Measurements from ENCODE around the gene SCAPER.
"Not testable (repeated sequence)": the region's sequence is repeated elsewhere in the genome, so short reads cannot be mapped to it uniquely, and the experiment has no call there.

SCAPER gene

DNA sequence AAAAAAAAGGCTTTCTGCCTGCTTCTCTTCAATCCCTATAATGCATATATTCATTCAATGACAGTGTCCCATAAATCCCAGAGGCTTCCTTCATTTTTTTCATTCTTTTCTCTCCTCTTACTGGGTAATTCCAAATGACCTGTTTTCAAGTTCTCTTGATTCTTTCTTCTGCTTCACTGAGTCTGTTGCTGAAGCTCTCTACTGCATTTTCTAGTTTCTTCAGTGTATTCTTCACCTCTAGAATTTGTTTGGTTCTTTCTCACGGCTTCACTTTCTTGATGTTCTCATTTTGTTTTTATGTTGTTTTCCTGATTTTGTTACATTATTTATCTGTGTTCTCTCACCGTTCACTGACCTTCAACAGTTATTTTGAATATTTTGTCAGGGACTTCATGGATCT is 141.6 kb downstream of the SCAPER start:
- no peak for DNase-seq

GRCh38 chr15:76756381-76756780 is 148.8 kb downstream of the SCAPER start:
- no peak for DNase-seq

DNA sequence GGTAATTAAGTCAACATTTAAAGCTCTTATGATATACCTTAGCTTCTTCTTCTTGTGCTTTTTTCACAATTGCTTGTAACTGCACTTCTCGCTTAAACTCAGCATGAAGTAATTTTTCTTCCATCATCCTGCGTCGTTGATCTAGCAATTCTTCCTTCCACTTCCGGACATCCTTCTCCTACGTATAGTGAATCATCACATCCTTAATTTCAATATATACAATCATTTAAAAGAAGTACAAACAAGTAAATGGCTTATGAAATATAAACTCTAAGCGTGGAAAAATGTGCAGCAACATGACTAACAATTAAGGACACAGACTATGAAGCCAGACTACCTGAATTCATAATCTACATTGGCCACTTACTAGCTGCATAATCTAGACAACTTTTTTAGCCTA is 151.4 kb downstream of the SCAPER start:
- no peak for DNase-seq

DNA sequence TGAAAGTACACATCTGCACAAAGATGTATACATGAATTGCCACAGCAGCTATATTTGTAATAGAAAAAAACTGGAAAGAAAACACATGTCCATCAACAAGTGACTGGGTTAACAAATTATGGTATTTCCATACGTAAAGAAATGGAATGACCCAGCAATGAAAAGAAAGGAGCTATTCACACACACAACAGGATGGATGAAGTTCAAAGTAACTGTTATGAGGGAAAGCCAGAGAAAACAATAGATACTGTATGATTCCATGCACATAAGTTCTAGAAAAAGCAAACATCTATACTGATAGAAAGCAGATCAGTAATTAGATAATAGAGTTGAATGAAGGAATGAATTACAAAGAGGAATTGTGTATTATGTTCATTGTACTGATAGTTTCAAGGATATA is 152.0 kb downstream of the SCAPER start:
- no peak for DNase-seq

- DNase-seq = no peak
Observed at GRCh38 chr15:76752549-76752948, 152.6 kb downstream of the SCAPER start.

DNA sequence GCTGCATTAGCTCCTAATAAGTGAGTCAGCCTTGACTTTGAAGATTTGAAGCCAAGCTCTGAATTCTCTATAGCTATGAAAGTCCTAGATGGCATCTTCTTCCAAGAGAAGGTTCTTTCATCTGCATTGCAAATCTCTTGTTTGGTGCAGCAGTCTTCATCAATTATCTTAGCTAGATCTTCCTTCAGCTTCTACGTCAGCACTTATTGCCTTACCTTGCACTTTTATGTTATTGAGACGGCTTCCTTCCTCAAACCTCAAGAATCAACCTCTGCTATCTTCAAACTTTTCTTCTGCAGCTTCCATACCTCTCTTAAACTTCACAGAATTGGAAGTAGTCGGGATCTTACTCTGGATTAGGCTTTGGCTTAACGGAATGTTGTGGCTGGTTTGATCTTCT is 167.6 kb downstream of the SCAPER start:
- no peak for DNase-seq

- DNase-seq = not testable (repeated sequence)
Observed at GRCh38 chr15:76732321-76732720, 172.8 kb downstream of the SCAPER start.

GRCh38 chr15:76730262-76730661 is 174.9 kb downstream of the SCAPER start:
- DNase-seq = no peak

GRCh38 chr15:76718863-76719262 is 186.3 kb downstream of the SCAPER start:
- DNase-seq = no peak

DNA sequence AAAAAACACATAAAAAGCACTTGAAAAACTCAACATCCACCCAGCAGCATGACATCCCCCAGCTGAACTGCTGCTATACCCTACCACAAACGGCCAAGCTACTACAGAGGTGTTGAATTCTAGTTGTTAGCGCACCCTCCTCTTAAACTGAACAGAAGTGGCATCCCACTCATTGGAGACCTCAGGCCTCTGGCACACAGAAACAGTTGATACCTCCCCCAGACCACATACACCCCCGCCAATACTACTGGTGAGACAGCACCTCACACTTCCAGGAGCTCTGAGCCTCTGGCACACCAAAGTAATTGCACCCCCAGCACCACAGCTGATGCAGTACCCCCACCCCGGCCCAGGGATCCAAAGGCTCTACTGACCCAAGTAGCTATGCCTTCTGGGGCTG is 190.2 kb downstream of the SCAPER start:
- no peak for DNase-seq

GRCh38 chr15:76711351-76711827 is 193.8 kb downstream of the SCAPER start:
- no peak for DNase-seq

DNA sequence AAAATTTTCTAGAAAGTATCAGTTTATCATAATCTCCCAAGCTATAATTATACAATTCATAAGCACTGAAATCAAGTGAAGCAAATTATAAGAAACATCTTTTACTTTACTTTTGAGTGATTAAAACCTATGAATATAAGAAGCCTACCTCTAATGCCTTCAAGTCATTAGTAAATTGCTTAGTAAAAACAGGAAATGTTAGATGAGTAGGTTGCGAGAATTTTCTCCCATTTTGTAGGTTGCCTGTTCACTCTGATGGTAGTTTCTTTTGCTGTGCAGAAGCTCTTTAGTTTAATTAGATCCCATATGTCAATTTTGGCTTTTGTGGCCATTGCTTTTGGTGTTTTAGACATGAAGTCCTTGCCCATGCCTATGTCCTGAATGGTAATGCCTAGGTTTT is 201.1 kb downstream of the SCAPER start:
- DNase-seq = not testable (repeated sequence)

GRCh38 chr15:76696840-76697239 is 208.3 kb downstream of the SCAPER start:
- no peak for DNase-seq

DNA sequence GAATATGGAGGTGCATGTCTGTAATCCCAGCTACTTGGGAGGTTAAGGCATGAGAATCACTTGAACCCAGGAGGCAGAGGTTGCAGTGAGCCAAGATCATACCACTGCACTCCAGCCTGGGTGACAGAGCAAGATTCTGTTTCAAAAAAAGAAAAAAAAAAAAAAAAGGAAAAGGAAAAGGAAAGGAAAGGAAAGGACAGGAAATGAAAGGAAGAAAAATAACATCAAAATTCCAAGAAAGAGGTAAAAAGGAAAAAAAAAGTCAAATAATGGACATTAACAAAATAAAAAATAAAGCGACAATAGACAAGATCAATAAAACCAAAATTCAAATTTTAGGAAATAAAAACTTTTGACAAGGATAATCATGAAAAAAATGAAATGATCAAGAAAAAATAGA is 212.6 kb downstream of the SCAPER start:
- not testable (repeated sequence) for DNase-seq

DNA sequence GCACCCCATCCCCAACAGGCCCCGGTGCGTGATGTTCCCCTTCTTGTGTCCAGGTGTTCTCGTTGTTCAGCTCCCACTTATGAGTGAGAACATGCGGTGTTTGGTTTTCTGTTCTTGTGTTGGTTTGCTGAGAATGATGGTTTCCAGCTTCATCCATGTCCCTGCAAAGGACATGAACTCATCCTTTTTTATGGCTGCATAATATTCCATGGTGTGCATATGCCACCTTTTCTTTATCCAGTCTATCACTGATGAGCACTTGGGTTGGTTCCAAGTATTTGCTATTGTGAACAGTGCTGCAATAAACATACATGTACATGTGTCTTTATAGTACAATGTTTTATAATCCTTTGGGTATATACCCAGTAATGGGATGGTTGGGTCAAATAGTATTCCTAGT is 217.5 kb downstream of the SCAPER start:
- DNase-seq = not testable (repeated sequence)

DNA sequence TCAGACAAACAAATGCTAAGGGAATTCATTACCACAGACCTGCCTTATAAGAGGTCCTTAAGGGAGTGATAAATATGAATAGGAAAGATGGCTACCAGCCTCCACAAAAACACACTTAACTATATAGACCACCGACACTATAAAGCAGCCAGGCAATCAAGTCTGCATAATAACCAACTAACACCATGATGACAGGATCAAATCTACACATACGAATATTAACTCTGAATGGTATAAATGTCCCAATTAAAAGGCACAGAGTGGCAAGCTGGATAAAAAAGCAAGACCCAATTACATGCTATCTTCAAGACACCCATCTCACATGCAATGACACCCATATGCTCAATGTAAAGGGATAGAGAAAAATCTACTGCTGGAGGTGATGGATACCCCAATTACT is 221.1 kb downstream of the SCAPER start:
- no peak for DNase-seq

DNA sequence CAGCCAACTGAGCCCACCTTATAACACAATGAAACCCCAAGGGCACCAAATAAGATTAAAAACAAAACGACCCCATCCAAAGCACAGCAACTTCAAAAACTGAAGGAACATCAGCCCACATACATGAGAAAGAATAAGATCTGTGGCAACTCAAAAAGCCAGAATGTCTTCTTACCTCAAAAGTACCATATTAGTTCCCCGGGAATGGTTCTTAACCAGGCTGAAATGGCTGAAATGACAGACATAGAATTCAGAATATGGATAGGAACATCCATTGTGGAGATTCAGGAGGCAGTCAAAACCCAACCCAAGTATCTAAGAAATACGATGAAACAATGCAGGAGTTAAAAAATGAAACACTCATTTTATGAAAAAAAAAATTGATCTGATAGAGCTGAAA is 222.3 kb downstream of the SCAPER start:
- no peak for DNase-seq

- DNase-seq = no peak
Observed at GRCh38 chr15:76682259-76682658, 222.9 kb downstream of the SCAPER start.

DNA sequence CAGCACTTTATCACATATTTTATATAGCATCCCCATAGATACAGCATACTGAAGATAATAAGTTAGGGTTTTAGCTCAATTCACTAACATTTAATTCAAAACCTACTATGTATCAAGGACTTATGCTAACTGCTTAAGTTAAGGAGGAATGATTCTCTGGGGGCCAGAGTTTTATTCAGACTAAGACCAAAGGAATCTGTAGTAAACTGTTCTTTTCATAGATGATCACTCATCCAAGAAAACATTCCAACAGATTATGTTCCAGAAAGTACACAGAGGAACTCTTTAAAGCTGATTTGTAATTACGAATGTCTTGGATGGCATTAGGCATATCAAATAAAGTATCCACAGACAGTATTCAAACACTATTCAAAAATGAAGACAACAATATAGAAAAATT is 226.4 kb downstream of the SCAPER start:
- no peak for DNase-seq

- no peak for DNase-seq
Observed at GRCh38 chr15:76674883-76675282, 230.3 kb downstream of the SCAPER start.

DNA sequence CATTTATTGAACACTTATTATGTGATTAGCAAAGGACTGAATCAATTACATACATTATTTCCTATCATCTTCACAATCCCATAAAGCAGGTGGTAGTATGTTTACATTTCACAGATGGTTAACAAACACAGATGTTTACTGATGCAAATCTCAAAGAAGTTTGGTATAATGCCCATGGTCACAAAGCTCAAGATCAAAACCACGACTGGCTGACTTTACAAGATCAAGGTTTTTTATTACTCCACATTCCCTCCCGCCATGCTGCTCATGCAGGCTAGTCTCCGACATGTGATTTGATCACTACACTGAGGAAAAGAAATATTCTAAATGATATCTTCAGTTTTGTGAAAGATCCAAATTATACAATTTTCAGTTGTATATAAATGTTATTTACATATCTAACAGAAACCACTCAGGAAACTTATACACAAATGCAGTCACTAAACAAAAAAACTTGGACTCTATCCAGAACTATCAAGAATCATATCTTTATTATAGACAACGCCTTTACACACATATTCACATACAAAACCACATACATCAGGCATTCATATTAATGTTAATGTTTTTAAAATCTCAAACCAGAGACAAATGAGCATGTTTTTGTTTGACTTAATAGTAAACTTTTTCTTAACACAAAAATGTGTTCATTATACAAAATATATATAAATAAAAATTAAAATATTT is 235.5 kb downstream of the SCAPER start:
- no peak for DNase-seq

DNA sequence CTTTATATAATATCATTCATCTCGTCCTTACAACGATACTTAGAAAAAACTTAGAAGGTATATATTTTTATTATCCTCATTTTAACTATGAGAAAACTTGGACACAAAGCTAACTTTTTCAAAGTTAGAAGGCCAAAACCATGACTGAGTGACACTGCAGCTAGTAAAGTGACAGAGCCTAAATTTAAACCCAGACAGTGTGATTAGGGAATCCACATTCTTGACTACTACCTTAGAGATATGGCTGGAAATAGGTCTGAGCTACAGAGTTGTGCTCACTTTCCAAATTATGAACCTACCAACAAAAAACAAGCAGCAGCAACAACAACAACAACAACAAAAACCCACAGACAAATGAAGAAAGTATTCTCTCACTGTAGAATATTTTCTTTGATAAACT is 236.2 kb downstream of the SCAPER start:
- DNase-seq = no peak

- DNase-seq = no peak
Observed at GRCh38 chr15:76667943-76668715, 237.0 kb downstream of the SCAPER start.

DNA sequence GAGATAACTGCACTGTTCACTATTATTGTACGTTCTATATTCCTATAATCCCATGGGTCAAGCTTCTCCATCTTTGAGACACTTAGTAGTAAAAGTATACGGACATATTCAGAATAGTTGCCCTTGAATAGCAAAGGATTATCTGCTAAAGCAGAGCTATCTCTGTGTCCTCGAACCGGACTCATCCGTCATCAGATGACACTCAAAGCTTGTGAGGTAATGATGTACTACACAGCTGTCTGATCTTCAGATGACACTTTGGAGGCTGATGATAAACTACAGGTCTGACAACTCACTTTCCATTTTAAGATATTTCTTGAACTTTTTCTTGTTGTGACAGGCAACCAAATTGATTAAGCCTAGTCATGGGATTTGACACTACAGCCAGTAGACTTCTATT is 240.2 kb downstream of the SCAPER start:
- no peak for DNase-seq

- DNase-seq = no peak
Observed at GRCh38 chr15:76664411-76664810, 240.7 kb downstream of the SCAPER start.

All from SHP77 treated with DMSO at 0.1 percent for 48 hours (cell line).